ENCODE results near the gene CCDC174.
A peak's percentile ranks its signal among the peaks of the same experiment; 100 is the strongest.

CCDC174 gene

DNA sequence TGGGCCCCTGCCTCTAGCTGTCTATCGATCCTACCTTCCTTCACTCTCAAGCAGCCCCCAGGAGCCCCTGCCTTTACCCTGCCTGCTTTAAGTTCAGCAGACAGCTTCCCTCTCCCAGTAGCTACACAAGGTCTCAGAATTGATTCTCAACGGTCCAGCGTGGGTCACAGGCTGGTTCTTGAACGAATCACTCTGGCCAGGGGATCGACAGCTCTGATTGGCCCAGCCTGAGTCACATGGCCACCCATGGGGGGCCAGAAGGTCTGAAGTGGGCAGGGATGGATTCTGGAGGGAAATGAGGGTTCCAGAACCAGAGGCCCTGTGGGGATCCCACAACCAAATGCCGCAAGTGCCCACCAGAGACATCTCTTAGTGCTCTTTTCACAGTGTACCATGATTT lies 23.7 kb upstream of the CCDC174 start:
- DNase-seq: no peak

DNA sequence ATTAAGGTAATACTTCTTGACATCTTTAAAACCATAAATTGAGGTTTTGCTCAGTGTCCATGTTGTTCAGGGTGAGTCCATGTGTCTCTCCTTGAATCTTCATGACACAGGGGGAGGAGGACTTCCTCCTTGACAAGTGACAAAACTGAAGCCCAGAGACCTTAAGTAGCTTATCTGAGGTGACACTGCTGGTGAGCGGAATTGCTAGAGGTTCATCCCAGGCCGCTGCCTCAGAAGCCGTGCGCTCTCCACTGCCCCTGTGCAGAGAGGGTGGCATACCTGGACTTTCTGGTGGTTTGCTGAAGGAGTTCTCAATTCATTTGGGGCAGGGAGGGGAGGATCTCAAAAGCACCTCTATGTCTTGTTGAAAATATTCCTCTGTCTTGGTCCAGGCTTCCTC lies 23.2 kb upstream of the CCDC174 start:
- DNase-seq: no peak

DNA sequence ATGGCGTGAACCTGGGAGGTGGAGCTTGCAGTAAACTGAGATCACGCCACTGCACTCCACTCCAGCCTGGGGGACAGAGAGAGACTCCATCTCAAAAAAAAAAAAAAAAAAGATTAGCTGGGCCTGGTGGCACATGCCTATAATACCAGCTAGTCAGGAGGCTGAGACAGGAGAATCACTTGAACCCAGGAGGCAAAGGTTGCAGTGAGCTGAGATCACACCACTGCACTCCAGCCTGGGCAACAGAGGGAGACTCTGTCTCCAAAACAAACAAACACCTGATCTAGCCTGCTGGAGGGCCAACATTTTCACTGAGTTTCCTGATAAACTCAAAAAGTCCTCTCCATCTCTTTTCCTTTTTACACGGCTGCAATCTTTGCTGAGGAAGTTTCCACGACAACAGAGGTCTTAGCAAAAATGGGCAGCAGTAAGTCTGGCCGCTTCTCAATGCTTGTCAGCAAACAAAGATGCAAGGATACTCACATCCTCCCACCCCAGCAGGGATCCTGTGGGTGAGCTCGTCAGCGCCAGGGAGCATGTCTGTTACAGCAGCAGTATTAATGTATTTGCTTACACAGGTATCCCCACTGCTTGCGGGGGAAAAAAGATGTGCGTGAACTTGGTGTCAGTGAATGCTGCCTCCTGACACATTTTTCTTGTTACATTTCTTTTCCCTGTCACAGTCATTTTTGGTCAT lies 21.0 kb upstream of the CCDC174 start:
- DNase-seq: no peak

DNA sequence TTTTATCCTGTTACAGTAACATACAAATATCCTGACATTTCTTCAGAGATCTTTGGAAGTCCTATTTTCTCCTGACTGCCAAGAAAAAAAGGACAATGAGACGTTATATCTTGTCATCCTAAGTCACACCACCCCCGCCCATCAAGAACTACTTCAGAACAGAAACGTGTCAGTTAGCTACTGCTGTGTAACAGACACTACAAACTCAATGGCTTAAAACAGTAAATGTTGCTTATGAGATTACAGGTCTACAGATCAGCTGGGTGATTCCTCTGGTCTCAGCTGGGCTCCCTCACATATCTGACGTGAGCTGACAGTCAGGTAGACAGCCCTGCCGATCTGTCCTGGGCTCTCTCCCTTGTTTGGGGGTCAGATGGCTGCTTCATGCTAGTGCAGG lies 20.5 kb upstream of the CCDC174 start:
- no peak for DNase-seq

DNA sequence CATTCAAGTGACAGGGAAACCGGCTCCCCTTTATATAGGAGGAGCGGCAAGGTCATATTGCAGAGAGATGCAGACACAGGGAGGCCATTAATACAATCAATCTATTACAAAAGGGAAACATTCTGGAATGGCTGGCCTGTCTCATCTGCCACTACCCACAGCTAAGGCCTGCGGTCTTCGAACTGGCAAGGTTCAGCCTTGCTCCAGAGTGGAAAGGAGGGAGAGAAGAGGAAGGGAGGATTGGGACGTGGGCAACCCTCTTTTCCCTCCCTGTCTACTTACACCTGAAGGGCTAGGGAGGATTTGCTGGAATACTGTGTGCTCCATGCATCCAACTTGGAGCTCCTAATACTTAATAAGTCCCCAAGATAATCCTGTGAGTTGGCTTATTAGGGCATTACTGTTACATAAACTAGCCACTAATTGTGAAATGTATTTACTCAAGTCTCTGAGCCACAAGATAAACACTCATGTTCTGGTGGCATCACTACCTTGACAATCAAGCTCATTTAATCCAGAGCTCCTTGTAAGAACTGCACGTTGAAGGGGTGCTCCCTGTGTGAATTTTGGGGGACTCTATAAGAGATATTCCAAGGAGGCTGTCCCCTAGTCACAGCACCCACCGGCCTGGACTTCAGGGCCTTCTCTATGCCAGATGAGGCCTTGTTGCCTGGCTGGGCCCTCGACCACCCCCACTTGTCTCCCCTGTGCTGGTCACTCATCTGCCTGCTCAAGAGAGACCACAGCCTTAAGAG lies 19.7 kb upstream of the CCDC174 start:
- no peak for DNase-seq

DNA sequence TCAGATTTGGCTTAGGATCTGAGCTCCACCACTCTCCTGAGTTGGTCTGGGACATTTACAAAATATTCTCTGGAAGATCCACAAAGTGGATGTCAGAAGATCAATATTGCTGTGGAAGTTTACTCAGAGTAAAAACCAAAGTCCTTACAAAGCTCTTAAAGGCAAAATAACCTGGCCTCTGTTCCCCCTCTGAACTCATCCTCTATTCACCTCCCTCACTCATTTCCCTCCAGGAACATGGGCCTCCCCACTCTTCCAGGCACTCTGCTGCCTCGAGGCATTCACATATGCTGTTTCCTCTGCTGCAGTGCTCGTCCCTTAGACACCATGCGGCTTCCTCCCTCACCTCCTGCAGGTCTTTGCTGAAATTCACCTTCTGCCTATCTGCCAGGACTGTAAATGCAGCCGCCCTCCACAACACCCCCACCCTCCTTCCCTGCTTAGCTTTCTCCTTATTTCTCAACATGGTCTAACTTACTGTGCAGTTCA lies 19.1 kb upstream of the CCDC174 start:
- DNase-seq: no peak

DNA sequence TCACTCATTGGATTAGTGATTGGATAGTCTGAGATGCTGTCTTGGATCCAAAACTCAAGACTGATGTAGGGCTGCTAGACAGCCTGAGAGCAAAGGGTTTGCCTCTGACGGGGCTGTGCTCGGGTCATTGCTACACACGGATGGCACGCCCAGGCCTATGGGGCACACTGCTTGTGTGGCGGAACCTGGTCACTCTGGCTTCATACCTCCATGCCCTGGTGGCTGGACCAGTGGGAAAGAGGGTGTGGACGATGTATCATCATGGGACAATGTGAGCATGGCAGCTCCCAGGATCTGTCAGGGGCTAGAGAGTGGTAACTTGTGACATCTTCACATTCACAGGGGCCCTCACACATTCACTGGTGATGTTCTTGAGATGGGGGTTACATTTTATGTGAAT lies 18.1 kb upstream of the CCDC174 start:
- no peak for DNase-seq

DNA sequence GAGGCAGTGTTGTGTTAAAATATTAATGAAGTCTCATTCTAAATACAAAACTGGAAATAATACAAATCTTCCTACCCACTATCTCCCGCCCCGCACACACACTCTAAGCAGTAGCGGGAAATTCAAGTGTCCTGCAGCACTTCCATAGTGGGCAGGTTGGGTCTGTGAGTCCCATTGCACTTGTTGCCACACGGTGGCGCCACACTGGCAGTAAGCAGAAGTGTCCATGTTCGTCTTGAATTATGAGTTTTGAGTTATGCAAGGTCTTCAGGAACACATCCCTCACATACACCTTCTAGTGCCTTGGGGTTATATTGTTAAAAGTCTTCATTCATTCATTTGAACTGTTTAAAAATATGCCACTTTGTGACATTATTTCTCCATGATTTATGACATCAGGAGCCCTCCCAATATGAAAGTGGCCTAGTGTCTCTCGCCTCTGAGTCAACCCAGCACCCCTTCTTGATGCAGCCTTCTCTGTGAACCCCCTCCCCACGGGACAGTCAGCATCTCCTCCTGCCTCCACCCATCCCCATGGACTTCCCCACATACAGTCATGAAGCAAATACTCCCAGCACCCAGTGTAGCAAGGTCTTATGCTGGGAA lies 17.6 kb upstream of the CCDC174 start:
- DNase-seq: peak; percentile 66

DNA sequence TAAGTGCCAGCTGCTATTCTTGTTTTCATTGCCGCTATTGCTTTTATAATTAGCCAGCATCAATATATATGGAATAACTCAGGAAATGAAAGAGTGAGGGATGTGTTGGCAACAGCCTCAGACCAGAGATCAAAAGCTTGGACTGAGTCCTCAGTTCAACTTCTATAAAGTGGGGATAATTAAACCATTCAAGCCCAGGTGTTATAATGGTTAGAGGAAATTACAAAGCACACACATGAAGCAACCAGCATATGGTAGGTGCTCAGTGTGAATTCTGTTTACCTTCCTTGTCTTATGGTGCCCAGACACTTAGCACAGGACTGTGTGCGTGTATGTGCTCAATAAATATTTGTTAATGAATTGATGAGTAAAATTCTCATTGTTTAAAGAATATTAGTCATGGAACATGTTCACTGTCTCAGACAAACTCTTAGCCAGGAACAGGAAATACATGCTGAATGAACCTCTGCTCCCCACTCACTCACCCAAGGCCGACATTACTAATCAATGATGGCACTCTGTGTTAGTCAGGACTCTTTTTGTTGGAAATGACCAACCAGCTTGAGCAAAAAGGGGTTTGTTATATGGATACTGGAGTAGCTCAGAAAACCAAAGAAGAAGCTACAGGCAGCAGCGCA lies 16.7 kb upstream of the CCDC174 start:
- DNase-seq: peak; percentile 50

DNA sequence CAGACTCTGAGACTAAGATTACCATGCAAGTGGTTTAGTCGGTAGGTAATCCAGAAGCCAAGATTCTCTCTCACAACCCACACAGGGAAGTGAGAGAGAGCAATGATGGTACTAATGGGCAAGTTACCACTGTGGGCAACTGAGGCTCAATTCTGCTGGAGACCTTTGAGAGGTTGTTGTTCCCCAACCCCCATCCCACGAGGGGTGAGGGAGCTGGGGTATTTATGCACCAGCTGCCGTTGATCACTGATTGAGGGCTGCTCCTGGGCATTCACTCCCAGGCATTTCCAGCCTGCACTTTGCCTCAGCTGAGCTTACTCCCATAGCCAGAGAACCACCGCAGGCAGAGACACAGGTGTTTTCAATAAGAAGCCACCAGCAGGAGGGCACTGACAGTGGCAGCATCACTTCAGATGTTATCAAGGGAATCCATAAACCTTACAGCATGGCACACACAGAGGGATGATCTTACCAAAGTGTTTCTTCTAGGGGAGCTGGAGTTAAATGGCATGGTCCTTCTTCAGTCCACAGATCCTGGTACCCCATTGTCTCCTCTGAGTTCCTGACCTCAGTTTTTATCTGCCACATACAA lies 15.0 kb upstream of the CCDC174 start:
- DNase-seq: no peak

DNA sequence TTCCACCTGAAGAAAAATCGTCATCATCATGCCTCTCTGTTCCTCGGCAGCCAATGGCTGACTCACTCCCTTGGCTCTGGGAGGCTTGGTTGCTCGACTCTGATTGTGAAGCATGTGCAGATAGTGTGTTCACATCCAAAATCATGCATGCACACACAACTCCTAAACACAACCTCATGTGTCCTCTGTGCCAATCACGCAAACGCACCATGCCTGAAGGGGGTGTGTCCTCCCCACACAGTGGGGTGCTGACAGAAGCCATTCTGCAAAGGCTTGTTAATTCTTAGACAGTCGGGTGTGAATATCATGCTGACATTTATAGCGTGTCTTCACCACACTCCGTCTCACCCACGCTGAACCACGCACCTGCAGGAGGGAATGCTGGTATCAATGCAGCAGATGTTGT lies 11.4 kb upstream of the CCDC174 start:
- DNase-seq: no peak

DNA sequence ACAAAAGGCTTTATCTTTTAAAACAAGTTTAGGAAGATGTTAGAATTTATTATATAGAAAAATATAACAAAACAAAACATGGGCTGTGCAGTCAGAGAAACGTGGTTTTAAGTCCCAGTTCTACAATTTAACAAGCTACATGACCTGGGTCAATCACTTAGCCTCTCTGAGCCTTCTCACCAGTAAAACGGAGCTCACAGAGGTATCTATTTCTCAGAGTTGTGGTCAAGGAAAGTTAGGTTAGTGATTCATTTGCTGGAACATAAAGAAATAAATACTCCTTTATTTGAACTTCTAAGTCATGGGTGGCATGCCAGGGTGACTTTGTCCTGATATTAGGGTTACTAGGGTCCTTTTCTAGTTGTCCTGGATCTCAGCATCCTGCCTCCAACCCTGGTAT lies 10.8 kb upstream of the CCDC174 start:
- no peak for DNase-seq

DNA sequence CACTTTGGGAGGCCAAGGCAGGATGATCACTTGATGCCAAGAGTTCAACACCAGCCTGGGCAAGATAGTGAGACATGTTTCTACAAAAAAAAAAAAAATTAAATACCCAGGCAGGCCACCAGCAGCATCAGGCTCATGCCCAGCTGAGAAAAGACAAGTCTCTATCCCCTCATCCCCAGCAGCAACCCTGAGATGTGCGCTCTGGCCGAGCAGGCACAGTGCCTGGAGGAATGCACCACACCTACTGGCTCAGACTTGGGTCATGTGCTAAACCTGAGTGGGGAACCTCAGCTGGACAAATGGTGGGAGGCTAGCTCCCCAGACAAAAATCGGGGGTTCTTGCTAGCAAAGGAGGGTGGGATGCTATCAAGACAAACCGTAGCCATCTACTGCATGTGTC lies 10.2 kb upstream of the CCDC174 start:
- no peak for DNase-seq

DNA sequence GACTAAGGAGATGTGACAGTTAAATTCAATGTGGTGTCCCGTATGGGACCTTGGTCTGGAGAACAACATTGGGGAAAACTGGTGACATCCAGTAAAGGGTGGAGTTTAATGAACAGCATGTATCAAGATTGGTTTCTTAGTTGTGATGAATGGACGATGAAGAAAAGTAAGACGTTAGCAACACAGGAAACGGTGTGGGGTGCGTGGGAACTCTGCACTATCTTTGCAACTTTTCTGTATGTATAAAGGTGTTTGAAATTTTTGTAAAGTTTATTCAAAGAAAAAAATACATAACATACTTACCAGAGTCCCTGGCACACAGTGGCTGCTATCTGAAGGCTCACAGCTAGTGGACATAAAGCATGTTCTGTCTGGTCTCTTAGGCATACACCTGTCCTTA lies 6.1 kb upstream of the CCDC174 start:
- DNase-seq: no peak

DNA sequence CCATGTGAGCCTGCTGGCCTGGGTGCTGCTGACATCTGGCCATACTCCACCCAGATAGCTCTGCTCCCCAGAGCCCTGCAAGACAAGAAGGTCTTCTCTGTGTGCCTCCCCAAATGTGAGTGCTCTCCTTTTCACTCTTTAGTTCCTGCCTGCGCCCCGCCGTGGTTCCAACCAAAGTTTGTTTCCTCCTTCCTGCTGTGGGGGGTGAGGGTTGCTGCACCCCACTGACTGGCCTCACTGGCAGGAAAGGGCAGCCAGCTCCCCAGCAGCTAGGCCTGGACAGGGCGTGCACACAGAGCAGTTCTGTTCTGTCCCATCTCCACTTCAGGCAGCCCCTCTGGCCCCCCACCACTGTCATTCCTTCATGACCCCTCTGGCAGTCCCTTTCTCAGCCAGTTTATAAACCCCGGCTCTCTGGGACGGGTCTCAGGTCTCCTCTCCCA lies 5.4 kb upstream of the CCDC174 start:
- DNase-seq: no peak

DNA sequence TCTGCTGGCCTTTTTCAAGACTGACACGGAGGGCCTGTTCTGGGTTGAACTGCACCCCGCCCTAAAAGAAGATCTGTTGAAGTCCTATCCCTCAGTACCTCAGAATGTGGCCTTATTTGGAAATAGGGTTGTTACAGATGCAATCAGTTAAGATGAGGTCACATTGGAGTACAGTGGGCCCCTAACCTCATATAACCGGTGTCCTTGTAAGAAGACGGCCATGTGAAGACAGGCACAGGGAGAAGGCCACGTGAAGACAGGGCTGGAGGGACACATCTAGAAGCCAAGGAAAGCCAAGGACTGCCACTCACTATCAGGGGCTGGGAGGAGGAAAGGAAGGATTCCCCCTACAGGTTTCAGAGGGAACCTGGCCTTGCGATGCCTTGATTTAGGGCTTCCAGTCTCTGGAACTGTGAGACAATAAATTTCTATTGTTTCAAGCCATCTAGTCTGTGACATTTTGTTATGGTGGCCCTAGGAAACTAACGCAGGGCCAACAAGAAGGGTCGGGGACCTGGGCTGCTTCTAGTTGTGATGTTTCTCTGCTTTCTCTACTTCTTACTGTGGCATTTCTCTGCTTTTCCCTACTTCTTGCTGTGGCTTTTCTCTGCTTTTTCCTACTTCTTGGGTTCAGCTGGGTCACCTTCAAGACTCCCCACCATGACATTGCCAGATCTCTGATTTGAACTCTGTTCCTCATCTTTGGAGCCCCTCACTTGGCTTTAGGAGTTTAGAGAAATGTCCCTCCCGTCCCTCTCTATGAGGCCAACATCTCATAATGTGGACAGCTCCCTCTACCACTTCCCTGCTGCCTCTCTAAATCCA lies 4.8 kb upstream of the CCDC174 start:
- DNase-seq: no peak

DNA sequence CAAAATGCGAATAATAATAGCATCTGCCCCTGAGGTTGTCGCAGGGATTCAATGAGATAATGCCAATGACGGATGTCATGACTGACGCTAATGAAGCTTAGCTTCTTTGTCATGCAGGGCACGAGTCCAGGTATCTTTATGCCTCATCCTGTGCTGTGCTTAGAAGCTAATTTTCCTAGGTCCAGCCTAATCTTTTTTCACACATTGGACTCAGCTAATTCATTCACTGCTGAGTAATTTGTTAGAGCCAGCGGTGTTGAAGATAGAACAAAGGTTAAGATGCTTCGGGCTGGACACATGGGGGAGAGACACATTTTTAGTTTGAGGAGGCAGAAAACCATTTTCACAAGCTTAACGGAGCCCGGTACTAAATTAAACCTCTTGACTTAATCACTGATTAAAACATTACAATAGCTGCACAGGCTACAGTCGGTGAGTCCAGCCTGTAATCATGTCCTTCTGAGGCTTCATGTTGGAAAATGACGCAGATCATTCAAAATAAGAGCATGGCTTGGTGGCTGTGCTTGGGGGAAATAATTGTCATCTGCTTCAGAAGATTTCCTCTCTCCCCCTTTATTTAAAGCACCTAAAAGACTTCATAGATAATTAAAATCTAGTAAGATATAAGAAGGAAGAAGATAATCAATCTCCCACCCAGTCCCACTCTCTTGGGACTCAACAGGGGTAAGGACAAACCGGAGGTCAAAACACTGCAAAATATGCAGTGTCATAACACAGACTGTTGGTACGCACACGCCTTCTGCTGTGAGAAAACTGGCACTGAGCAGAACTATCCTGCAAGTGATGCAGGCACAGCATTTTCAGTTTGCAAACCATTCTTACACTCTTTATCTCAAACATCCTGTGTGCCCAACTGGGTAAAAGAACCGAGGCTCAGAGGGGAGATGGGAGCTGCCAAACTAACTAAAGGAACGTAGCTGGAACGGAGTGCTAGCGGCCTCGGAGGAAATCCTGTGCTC lies 3.3 kb upstream of the CCDC174 start:
- DNase-seq: no peak

DNA sequence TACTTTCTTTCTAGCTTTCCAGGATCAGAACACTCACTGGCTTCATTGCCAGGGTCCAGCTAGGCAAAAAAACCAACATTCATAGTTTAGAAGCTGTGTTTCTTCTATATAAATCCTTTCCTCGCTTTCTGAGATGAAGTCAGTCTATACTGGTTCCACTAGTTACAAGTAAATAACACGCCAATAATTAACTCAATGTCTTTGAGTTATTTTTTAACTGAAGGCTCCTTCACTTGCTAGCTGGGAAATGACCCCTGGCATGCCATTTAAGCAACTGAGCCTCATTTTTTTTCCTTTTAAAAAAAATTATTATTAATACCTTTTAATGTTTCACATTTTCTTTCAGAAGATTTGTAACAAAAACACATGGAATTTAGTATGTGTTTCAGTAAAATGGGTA lies 2.1 kb upstream of the CCDC174 start:
- no peak for DNase-seq

DNA sequence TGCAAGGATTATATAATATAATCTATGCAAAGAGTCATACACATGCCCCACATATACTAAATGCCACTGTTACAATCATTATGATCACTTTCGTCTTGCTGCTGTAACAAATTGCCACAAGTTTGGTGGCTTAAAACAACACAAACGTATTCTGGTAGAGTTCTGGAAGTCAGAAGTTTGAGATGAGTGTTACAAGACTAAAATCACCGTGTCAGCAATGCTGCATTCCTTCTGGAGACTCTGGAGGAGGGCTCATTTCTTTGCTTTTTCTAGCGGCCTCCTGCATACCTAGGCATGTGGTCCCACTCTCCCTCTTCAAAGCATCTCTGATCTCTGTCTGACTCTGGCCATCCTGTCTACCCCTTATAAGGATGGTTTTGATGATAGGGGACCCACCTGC lies 1.4 kb upstream of the CCDC174 start:
- DNase-seq: no peak

DNA sequence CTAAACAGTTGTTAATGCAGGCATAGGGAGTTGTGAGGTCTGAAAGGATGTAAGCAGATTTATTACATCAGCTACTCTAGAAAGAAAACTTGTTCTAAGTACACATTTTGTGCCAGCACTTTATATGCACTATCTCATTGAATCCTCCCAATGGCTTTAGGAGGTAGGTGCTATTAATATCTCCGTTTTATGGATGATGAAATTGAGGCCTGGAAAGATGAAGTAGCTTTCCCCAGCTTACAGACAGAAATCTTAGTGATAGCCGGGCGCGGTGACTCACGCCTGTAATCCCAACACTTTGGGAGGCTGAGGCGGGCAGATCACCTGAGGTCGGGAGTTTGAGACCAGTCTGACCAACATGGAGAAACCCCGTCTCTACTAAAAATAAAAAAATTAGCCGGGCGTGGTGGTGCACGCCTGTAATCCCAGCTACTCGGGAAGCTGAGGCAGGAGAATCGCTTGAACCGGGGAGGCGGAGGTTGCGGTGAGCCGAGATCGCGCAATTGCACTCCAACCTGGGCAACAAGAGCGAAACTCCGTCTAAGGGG lies 872 bp downstream of the CCDC174 start:
- peak; percentile 3 for DNase-seq

DNA sequence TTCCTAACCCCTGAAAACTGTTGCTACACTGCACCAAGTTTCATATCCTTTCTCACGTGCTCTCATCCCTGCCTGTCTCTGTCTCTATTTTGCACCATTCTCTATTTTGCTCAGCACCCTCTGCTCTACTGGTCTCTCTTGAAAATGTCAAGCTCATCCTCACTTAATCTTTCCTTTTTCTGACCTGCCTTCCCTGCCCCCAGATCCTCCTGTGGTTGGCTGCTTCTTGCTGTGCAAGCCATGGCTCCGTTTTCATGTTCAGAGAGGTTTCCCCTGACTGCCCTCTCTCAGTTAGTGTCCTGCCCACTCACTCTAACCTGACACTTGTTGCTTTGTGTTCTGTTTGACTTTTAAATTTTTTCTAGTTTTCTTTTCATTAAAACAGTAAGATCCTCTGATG lies 6.0 kb downstream of the CCDC174 start:
- DNase-seq: no peak

Measured in HCEC 1CT (cell line).